Ishikawa (cell line): Measurements from ENCODE around the gene RET.

Experiments
- CEBPB ChIP-seq: IDR thresholded peaks from 2 replicates; pipeline ENCODE4 v1.6.1; 2012
- CREB1 ChIP-seq: IDR thresholded peaks from 2 replicates; pipeline ENCODE4 v1.6.1; 2012; ENCODE audit warnings: low read depth
- EGR1 ChIP-seq: IDR thresholded peaks from 2 replicates; pipeline ENCODE4 v1.6.1; 2012
- EP300 ChIP-seq: IDR thresholded peaks from 2 replicates; pipeline ENCODE4 v1.6.1; 2012; ENCODE audit warnings: borderline replicate concordance
- NFIC ChIP-seq: IDR thresholded peaks from 2 replicates; pipeline ENCODE4 v1.6.1; 2012
- RAD21 ChIP-seq: IDR thresholded peaks from 2 replicates; pipeline ENCODE4 v1.6.1; 2012; ENCODE audit warnings: low read depth
- TAF1 ChIP-seq: IDR thresholded peaks from 2 replicates; pipeline ENCODE4 v1.6.1; 2012; ENCODE audit warnings: low read depth, mild to moderate bottlenecking
- TEAD4 ChIP-seq: IDR thresholded peaks from 2 replicates; pipeline ENCODE4 v1.6.1; 2012
- YY1 ChIP-seq: IDR thresholded peaks from 2 replicates; pipeline ENCODE4 v1.6.1; 2012; ENCODE audit warnings: low read depth
- TF ChIP-seq, protein P1 (sequence below): IDR thresholded peaks from 2 replicates; pipeline ENCODE4 v1.6.1; 2012; ENCODE audit warnings: low read depth, mild to moderate bottlenecking
- TF ChIP-seq, protein P2 (sequence below): IDR thresholded peaks from 2 replicates; pipeline ENCODE4 v1.6.1; 2012
- TF ChIP-seq, protein P3 (sequence below): IDR thresholded peaks from 2 replicates; pipeline ENCODE4 v1.6.1; 2012

DNA sequence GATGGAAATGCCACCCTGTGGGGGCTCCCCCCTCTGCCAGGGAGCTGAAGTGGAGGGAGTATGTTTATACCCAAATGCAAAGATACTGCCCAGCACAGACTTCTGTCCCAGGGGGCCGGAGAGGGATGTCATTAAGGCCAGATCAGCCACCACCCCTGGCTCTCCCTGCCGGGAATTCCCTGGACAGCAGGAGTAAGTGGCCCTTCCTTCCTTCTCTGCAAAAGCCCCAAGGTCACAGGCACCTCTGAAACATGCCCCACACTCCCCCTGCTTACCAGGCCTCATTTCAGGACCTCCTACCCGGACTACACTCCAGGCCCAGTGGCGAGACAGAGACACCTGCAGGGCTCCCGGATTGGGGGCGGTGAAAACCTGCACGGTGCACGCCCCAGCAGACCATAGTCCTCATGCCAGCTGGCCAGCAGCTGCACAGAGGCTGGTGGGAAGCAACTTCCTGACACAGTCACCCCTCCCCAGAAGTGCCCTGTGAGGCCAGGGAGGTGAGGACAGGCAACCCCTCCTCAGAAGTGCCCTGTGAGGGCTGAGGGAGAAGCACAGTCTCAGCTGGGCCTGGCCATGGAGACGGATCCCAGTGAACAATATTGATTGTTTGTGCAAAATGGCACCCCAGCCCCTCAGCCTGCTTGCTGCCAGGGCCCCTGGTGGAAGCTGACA, 33.0 kb upstream of the RET start:
- TF ChIP-seq, protein P1, sequence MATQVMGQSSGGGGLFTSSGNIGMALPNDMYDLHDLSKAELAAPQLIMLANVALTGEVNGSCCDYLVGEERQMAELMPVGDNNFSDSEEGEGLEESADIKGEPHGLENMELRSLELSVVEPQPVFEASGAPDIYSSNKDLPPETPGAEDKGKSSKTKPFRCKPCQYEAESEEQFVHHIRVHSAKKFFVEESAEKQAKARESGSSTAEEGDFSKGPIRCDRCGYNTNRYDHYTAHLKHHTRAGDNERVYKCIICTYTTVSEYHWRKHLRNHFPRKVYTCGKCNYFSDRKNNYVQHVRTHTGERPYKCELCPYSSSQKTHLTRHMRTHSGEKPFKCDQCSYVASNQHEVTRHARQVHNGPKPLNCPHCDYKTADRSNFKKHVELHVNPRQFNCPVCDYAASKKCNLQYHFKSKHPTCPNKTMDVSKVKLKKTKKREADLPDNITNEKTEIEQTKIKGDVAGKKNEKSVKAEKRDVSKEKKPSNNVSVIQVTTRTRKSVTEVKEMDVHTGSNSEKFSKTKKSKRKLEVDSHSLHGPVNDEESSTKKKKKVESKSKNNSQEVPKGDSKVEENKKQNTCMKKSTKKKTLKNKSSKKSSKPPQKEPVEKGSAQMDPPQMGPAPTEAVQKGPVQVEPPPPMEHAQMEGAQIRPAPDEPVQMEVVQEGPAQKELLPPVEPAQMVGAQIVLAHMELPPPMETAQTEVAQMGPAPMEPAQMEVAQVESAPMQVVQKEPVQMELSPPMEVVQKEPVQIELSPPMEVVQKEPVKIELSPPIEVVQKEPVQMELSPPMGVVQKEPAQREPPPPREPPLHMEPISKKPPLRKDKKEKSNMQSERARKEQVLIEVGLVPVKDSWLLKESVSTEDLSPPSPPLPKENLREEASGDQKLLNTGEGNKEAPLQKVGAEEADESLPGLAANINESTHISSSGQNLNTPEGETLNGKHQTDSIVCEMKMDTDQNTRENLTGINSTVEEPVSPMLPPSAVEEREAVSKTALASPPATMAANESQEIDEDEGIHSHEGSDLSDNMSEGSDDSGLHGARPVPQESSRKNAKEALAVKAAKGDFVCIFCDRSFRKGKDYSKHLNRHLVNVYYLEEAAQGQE = no peak
- TF ChIP-seq EP300 (no peak), RAD21 (no peak), CEBPB (no peak), TAF1 (no peak), CREB1 (no peak), NFIC (no peak), YY1 (no peak), TEAD4 (no peak), EGR1 (no peak)
- TF ChIP-seq, protein P2, sequence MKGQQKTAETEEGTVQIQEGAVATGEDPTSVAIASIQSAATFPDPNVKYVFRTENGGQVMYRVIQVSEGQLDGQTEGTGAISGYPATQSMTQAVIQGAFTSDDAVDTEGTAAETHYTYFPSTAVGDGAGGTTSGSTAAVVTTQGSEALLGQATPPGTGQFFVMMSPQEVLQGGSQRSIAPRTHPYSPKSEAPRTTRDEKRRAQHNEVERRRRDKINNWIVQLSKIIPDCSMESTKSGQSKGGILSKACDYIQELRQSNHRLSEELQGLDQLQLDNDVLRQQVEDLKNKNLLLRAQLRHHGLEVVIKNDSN = no peak
- TF ChIP-seq, protein P3, sequence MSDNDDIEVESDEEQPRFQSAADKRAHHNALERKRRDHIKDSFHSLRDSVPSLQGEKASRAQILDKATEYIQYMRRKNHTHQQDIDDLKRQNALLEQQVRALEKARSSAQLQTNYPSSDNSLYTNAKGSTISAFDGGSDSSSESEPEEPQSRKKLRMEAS = no peak
